NCI-H1092 treated with DMSO at 0.1 percent for 48 hours (cell line): ENCODE measurements around the gene PCAT7.
"Not testable (repeated sequence)": the region's sequence is repeated elsewhere in the genome, so short reads cannot be mapped to it uniquely, and the experiment has no call there.

Experiments used
- DNase-seq: peaks from one replicate; lab custom pipeline; 2025; lab: John Stamatoyannopoulos, UW

The PCAT7 gene

DNA sequence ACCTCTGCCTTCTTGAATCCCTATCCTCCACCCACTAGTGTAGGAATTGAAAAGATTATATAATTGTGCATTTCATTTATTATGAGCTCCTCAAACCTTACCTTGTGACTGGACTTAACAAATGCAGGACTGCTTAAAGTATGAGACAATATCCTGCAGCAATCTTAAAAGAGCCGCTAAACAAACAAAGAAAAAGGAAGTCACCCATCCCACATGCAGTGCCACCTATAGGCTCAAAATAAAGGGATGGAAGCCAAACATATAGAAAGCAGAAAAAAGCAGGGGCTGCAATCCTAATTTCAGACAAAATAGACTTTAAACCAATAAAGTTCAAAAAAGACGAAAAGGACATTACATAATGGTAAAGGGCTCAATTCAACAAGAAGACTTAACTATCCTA, 8.7 kb downstream of the PCAT7 start:
- no peak for DNase-seq

GRCh38 chr9:94564279-94564678, 9.4 kb downstream of the PCAT7 start:
- DNase-seq = not testable (repeated sequence)

- no peak for DNase-seq
These were observed 11.7 kb downstream of the PCAT7 start for GRCh38 chr9:94566550-94566949.

GRCh38 chr9:94567271-94567670, 12.4 kb downstream of the PCAT7 start:
- no peak for DNase-seq

DNA sequence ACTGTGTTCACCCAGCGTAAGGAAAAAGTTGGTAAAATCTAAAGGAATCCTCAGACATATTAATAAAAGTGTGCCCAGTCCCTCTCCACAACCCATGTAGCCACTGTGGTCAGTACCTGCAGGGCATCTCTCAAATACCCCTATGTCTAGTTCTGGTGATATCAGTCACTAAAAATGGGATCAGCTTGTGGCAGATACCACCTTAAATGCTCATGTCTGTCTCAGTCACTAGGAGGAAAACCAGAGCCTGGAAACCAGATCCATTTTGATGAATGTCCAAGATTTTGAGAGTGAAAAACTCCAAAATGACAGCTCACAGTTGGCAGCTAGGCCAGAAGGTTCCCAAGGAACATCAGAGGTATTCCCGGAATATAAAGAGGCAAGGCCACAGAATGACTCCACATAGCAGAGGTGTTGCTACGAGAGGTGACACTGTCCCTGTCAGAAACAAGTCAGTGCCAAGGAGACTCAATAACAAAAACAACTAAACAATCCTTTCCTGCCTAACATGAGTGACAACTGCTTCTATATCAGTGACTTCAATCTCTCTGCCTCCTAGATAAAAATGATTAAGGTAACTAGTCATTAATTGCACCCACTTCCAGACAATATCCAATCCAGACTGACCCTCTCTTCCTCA, 13.5 kb downstream of the PCAT7 start:
- DNase-seq = no peak

GRCh38 chr9:94568972-94569712, 14.3 kb downstream of the PCAT7 start:
- no peak for DNase-seq

DNA sequence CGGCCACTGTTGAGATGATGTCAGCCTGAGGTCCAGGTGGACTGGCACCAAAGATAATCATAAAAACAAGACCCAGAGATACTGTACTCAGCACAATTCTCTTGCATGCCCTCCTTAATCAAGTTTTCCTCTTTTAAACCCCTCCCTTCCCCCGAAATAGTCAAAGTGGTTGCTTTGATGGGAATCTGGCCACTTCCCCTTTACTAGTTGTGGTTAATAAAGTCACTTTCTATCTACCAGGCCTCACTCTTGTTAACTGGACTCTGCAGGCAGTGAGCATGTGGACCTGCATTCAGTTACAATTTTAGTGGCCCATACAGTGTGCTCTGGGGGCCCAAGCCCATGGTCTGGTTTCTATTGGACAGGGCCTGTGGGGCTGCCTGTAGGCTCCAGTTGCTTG, 21.2 kb downstream of the PCAT7 start:
- DNase-seq = no peak

DNA sequence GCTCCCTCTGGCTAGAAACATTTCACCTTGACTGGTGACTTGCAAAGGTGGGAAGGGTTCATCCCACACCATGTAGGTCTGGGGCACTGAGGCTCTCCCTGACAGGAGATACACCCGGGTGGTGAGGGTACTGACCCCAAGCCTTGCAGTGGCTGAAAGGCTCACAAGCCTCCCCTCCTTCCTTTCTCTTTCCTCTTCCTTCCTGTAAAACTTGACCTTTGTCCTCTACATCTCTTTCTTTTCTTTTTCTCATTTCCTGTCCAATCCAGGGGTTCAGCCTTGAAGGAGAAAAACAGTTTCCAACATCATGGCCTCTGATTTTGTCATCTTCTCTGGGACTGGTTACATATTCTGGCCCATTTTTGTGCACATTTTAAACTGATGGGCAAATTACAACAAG, 22.2 kb downstream of the PCAT7 start:
- no peak for DNase-seq

DNA sequence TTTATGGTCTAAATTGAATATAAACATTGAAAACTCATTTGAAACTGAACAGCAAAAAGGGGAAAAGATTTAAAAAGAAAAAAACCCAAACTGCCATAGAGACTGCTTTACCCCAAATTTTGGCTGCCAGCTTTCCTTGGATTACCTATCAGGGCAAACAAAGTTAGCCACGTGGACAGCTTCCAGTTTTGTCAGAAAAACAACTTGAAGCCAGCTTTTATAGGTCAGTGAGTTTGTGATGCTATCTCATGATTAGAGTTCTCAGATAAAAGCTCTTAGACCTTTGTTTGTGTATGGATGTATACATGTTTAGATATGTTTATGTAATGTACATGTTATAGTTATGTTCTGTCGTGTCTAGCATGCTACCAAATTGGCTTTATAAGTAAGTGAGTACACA, 22.7 kb downstream of the PCAT7 start:
- DNase-seq = no peak

DNA sequence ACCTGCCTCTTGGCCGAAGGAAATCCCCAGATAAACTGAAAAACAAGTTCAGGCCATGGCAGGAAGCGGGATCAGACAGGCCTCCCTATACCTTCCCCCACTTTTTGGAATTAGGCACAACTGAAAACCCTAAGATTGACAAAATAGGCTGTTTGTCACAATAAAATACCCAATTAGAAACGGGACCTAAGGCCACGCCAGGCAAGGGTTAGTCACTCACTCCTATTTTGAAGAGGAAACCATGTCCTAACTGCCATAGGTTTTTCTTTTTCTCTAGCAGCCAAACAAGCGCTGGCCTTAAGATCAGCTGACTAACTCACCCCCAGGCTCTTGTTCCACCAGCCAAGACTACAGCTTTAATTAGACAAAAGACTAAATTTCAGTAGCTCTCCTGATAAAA, 26.8 kb downstream of the PCAT7 start:
- no peak for DNase-seq

- DNase-seq = no peak
These were observed 29.7 kb downstream of the PCAT7 start for GRCh38 chr9:94584555-94584954.

GRCh38 chr9:94586316-94586715, 31.4 kb downstream of the PCAT7 start:
- no peak for DNase-seq

DNA sequence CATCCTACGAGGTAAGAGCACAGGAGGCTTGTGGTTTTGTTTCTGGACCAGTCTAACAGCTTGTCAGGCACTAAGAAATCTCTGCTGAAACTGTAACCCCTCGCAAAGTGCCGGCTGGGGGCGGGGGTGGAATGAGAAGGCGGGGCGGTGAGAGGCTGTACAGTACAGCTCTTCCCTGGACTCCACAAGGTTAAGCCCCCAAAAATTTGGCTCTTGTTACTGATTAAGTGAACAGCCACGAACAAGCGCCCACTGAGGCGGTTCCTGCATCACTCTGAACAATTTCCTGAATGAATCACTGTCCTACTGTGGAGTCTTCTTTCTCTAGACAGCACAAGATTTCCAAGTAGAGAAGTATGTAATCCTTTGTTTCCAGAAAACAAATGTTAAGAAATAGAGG, 31.9 kb downstream of the PCAT7 start:
- DNase-seq = no peak

- no peak for DNase-seq
These were observed 33.8 kb downstream of the PCAT7 start for GRCh38 chr9:94588681-94589080.

DNA sequence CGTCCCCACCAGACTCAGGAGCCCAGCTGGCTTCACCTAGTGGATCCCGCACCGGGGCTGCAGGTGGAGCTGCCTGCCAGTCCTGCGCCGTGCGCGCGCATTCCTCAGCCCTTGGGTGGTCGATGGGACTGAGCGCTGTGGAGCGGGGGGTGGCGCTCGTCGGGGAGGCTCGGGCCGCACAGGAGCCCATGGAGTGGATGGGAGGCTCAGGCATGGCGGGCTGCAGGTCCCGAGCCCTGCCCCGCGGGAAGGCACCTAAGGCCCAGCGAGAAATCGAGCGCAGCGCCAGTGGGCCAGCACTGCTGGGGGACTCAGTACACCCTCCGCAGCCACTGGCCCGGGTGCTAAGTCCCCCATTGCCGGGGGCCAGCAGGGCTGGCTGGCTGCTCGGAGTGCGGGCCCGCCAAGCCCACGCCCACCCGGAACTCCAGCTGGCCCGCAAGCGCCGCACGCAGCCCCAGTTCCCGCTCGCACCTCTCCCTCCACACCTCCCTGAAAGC, 36.2 kb downstream of the PCAT7 start:
- DNase-seq = not testable (repeated sequence)

GRCh38 chr9:94591876-94592275, 37.0 kb downstream of the PCAT7 start:
- no peak for DNase-seq

DNA sequence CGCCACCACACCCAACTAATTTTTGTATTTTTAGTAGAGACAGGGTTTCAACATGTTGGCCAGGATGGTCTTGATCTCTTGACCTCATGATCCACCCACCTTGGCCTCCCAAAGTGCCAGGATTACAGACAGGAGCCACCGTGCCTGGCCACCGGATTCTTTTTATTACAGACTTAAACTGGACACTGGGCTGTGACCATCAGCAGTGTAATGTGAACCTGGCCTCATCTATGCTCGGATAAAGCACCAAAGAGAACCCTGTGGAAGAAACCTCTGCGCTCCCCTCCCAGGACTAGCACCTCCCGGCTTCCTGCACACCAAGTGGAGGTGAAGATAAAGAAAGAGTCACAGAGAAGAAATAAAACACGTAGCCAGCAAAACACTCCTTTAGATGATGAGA, 37.8 kb downstream of the PCAT7 start:
- DNase-seq = not testable (repeated sequence)

- no peak for DNase-seq
These were observed 38.8 kb downstream of the PCAT7 start, which contains the start of gene FBP2 for GRCh38 chr9:94593459-94594345. Gene FBP2, minus strand, starts transcription at chr9:94593824. Its CDS starts 98 bp downstream, at chr9:94593726.

- no peak for DNase-seq
These were observed 44.2 kb downstream of the PCAT7 start for GRCh38 chr9:94599102-94599501.

GRCh38 chr9:94600258-94600657, 45.4 kb downstream of the PCAT7 start:
- no peak for DNase-seq

DNA sequence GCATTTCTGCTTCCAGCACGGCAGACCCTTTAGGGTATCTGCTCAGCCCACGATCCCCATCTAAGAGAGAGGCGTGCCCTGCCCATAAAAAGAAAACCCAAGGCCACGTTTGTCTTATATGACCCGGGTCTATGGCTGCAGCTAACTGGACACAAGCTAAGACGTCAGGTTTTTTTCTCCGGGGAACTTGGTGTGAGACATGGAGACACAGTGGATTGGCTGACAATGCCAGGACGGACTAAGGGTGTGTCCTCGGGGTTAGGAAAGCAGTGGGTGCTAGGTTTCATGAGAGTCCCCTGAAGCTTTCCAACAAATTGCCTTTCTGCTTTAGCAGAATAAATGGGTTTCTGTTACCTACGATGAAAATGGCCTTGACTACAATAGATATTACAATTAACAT, 45.8 kb downstream of the PCAT7 start:
- no peak for DNase-seq

- DNase-seq = no peak
These were observed 47.8 kb downstream of the PCAT7 start for GRCh38 chr9:94602666-94603065.
